Right atrium auricular region (tissue), 2 donors: ENCODE measurements around the gene MAPK8IP1. TPM values are rescaled to one million over a fixed set of nuclear protein-coding genes. Genes with fewer than 3 reads are reported as not detected.

Source experiments
- DNase-seq: peaks from one replicate; pipeline ENCODE4 v3.0.0-alpha.2; 2019; ENCODE audit warnings: low spot score
- H3K27ac ChIP-seq, 2 donors: fragments of 200-600 bp; sonication (generic); 1 replicate in 1 of 2; 2 replicates in 1 of 2; pipeline ENCODE4 v1.5.1; 2016 to 2019
- H3K27me3 ChIP-seq, 2 donors: fragments of 200-600 bp; sonication (generic); one replicate each; pipeline versions ENCODE4 v1.5.1 to v1.6.0; 2017 to 2019
- H3K36me3 ChIP-seq: fragments of 200-600 bp; sonication (generic); one replicate; pipeline ENCODE4 v1.5.1; 2016
- H3K4me1 ChIP-seq, 2 donors: fragments of 200-600 bp; sonication (generic); one replicate each; pipeline versions ENCODE4 v1.5.1 to v1.6.0; 2017 to 2019
- H3K4me3 ChIP-seq, 2 donors: fragments of 200-600 bp; sonication (generic); 1 replicate in 1 of 2; 2 replicates in 1 of 2; pipeline ENCODE4 v1.5.1; 2017 to 2019; ENCODE audit warnings: mild to moderate bottlenecking in 1 of 2, moderate library complexity in 1 of 2
- H3K9me3 ChIP-seq, 2 donors: fragments of 200-600 bp; sonication (generic); one replicate each; pipeline ENCODE4 v1.5.1; 2019
- CTCF ChIP-seq, 2 donors: fragments of 200-600 bp; sonication (generic); IDR thresholded peaks; one replicate each; pipeline ENCODE4 v1.5.1; 2019; ENCODE audit warnings: antibody characterized with exemption in 2 of 2
- total RNA-seq, 2 donors: library from RNA; depleted of rRNA; stranded (reverse); fragments of >200 nt; gene quantifications; one replicate each; pipeline ENCODE4 v1.1.0, GENCODE V29; 2016

MAPK8IP1 gene
- total RNA-seq, 2 donors from 2014 or later = 7.3 to 8.9 TPM

- Histone ChIP-seq H3K4me1 (peaks cover 0 to 11% of the 10 kb centered on the region in 2 donors), H3K27me3 (no peaks in the 10 kb centered on the region), H3K36me3 (no peaks in the 10 kb centered on the region), H3K4me3 (no peak overlapping the region), H3K27ac (no peak overlapping the region), H3K9me3 (no peaks in the 10 kb centered on the region)
- no peak for TF ChIP-seq CTCF (IDR thresholded peaks at IDR 0.05)
- no peak for DNase-seq
These were observed 9.2 kb downstream of the MAPK8IP1 start for GRCh38 chr11:45894555-45895247.

- Histone ChIP-seq H3K27ac (no peak overlapping the region), H3K9me3 (no peaks in the 10 kb centered on the region), H3K36me3 (no peaks in the 10 kb centered on the region), H3K27me3 (no peaks in the 10 kb centered on the region), H3K4me3 (no peak overlapping the region), H3K4me1 (peaks cover 0 to 17% of the 10 kb centered on the region in 2 donors)
- no peak for TF ChIP-seq CTCF (IDR thresholded peaks at IDR 0.05)
- no peak for DNase-seq
These were observed 10.3 kb downstream of the MAPK8IP1 start for GRCh38 chr11:45895553-45896259.

DNA sequence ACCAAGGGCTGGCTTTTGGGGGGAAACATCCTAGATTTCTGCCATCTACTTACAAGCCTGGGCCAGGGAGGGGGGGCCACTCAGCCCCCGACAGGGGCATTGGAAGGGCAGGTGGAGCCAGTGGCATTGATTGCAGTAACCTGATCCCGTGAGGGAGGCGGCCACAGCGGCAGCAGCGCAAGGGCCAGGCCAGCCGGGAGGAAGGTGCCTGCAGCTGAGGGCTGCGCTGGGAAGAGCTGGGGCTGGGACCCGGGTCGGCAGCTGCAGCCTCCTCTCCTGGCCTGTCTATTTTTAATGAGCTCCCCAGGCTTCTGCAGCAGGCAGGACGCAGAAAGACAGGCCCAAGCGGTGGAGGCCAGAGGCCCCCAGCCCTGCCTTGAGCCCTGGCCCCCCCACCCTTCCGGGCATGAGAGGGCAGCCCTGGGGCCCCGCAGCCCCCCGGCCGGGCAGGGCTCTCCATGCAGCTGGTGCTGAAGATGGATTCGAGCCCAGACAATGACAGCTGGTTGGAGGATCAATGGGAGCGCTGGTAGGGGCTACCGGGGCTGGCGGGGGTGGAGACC is 11.1 kb downstream of the MAPK8IP1 start:
- no peak for TF ChIP-seq CTCF (IDR thresholded peaks at IDR 0.05)
- H3K27ac ChIP-seq = no peak overlapping the region
- H3K4me3 ChIP-seq = no peak overlapping the region
- H3K4me1 ChIP-seq = peaks cover 0 to 25% of the 10 kb centered on the region in 2 donors
- H3K9me3 ChIP-seq = no peaks in the 10 kb centered on the region
- DNase-seq = no peak
- H3K36me3 ChIP-seq = no peaks in the 10 kb centered on the region
- H3K27me3 ChIP-seq = no peaks in the 10 kb centered on the region

- Histone ChIP-seq H3K4me3 (no peak overlapping the region), H3K4me1 (peaks cover 0 to 25% of the 10 kb centered on the region in 2 donors), H3K27ac (no peak overlapping the region), H3K36me3 (no peaks in the 10 kb centered on the region), H3K27me3 (no peaks in the 10 kb centered on the region), H3K9me3 (no peaks in the 10 kb centered on the region)
- no peak for DNase-seq
- no peak for TF ChIP-seq CTCF (IDR thresholded peaks at IDR 0.05)
These were observed 12.1 kb downstream of the MAPK8IP1 start for GRCh38 chr11:45897556-45897955.

DNA sequence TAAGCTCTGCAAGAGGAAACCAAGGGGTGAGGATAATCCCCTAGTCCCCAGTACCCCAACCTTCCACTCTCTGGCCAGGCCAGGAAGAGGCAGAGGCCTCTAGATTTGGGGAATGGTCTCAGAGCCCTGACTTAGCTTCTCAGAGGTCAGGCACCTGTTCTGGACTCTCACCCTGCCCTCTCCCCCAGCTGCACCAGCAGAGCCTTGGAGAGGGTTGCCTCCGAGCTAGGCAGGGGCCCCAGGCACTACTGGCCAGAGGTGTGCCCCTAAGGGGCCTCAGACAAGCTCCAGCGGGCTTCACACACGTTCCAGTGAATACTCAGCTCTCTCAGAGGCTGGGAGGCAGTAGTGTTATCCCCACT is 13.6 kb downstream of the MAPK8IP1 start:
- Histone ChIP-seq H3K27ac (no peak overlapping the region), H3K4me3 (peak overlapping the region in 1 of 2 donors; percentile 59)
- no peak for TF ChIP-seq CTCF (IDR thresholded peaks at IDR 0.05)

More for the DNA sequence above, 13.6 kb downstream of the MAPK8IP1 start:
- no peak for DNase-seq
- no peaks in the 10 kb centered on the region for H3K36me3 ChIP-seq
- H3K27me3 ChIP-seq = no peaks in the 10 kb centered on the region
- H3K4me1 ChIP-seq = peaks cover 0 to 25% of the 10 kb centered on the region in 2 donors
- H3K9me3 ChIP-seq = no peaks in the 10 kb centered on the region
